Measurements from ENCODE around the gene ENTPD2.

Gene ENTPD2

GRCh38 chr9:137042751-137043727 is 10.8 kb downstream of the ENTPD2 start:
- TF ChIP-seq CTCF (IDR thresholded peaks at IDR 0.05; ENCODE audit: control extremely low read depth, extremely low read depth, low read depth, missing control alignments) = no peak
- ChIA-PET CTCF (interaction anchor here (1.2 to 2.5 kb wide), 4 partner anchors 7 to 21 kb away, joined by 3 to 18 read pairs (median 6); no protein-coding TSS in a partner anchor), POLR2A (no interaction called here)
- DNase-seq (ENCODE audit: extremely low spot score) = no peak

GRCh38 chr9:137041124-137041523 is 12.7 kb downstream of the ENTPD2 start:
- TF ChIP-seq CTCF (IDR thresholded peaks at IDR 0.05; ENCODE audit: control extremely low read depth, extremely low read depth, low read depth, missing control alignments) = no peak
- POLR2A ChIA-PET = no interaction called here
- DNase-seq (ENCODE audit: extremely low spot score) = no peak
- CTCF ChIA-PET = no interaction called here

- CTCF ChIA-PET = interaction anchor here (1.2 kb wide), 1 partner anchor 11 kb away, joined by 7 read pairs; no protein-coding TSS in a partner anchor
Observed at GRCh38 chr9:137040568-137040967, 13.3 kb downstream of the ENTPD2 start.

GRCh38 chr9:137039611-137040366 is 14.1 kb downstream of the ENTPD2 start:
- CTCF ChIA-PET = interaction anchor here (1.0 to 2.1 kb wide), 4 partner anchors 10 to 92 kb away, joined by 3 to 7 read pairs (median 6); no protein-coding TSS in a partner anchor
- POLR2A ChIA-PET = no interaction called here
- no peak for TF ChIP-seq CTCF (IDR thresholded peaks at IDR 0.05; ENCODE audit: control extremely low read depth, extremely low read depth, low read depth, missing control alignments)
- no peak for DNase-seq (ENCODE audit: extremely low spot score)

More at GRCh38 chr9:137040568-137040967, 13.3 kb downstream of the ENTPD2 start:
- POLR2A ChIA-PET = no interaction called here
- no peak for TF ChIP-seq CTCF (IDR thresholded peaks at IDR 0.05; ENCODE audit: control extremely low read depth, extremely low read depth, low read depth, missing control alignments)
- DNase-seq (ENCODE audit: extremely low spot score) = no peak

- no peak for DNase-seq (ENCODE audit: extremely low spot score)
- ChIA-PET CTCF (interaction anchor here (1.0 to 2.1 kb wide), 2 partner anchors 9 to 28 kb away, joined by 3 to 6 read pairs; no protein-coding TSS in a partner anchor), POLR2A (no interaction called here)
- no peak for TF ChIP-seq CTCF (IDR thresholded peaks at IDR 0.05; ENCODE audit: control extremely low read depth, extremely low read depth, low read depth, missing control alignments)
Observed at GRCh38 chr9:137038916-137039315, 14.9 kb downstream of the ENTPD2 start.

GRCh38 chr9:137037483-137037882 is 16.4 kb downstream of the ENTPD2 start:
- POLR2A ChIA-PET = no interaction called here
- CTCF ChIA-PET = interaction anchor here (1.1 to 9.4 kb wide), 6 partner anchors 9 to 199 kb away, joined by 3 to 202 read pairs (median 54); partner anchors contain the start of genes C8G, FBXW5, NPDC1 and SAPCD2
- DNase-seq (ENCODE audit: extremely low spot score) = no peak
- no peak for TF ChIP-seq CTCF (IDR thresholded peaks at IDR 0.05; ENCODE audit: control extremely low read depth, extremely low read depth, low read depth, missing control alignments)

All from GM10248 (cell line).